ENCODE measurements around the gene ATP10D.

The ATP10D gene

DNA sequence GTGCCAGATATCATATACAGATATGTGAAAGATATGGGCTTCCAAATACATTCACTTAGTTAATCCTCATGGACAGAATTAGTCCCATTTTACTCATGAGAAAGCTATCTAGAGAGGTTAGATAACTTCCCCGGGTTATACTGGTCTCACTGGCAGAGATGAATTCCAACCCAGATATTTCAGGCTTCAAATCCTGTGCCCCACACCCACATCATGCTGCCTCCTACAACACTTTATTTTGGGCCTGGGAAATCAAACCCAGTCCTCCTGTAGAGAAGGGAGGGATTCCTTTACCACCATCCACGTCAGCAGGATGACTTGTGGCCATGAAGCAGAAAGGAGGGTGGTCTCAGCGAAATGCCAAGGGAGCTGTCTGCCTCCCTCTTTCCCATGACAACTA is 113.8 kb downstream of the ATP10D start:
- DNase-seq, result no peak

DNA sequence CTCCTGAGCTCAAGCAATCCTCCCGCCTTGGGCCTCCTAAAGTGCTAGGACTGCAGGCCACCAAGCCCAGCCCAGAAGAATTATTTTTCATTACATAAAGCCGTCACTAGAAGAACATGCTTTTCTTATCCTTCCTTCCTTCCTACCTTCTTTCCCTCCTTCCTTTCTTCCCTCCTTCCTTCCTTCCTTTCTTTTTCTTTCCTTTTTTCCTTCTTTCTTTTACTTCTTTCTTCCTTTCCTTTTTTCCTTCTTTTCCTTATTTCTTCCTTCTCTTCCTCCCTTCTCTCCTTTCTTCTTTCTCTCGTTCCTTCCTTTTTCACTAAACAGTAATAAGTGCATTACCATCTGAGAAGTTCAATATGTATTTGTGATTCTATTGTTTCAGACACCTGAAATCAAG is 121.4 kb downstream of the ATP10D start:
- DNase-seq, result no peak

DNA sequence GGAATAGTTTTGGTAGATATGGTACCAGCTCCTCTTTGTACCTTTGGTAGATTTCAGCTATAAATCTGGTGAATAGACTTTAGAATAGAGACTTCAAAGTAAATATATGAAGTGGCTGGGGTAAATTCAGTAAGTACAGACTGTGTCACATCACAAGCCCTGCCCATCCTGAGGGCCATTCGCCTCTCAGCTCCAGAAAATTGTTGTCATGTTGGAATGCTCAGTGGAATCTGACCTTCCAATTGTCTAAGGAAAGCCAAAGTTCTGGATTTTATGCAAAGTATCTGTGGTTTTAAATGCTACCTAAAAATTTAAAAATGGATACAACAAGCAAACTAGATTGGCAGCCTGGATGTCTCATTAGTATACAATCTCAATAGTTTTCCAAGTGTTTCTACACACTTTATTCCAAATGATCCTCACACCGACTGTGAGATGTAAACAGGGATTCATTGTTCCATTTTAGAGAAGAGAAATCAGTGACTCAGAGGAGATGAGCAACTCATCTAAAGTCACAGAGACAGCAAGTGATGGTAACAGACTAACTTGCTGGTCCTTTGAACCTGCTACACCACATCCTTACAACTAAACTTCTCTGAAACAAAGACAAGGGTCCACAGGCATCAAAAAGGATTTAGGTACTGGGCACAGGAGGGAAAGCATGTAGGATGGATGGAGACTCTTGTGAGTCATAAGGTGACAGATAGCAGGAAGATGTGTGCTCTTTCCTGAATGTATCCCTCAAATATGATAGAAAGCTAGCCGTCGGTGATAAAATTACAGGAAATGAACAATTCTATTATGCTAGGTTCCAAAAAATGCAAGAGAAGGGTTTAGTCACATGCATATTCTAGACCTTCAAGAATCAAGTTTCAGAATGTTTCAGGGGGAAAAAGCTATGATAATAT is 127.3 kb downstream of the ATP10D start:
- no peak for DNase-seq

DNA sequence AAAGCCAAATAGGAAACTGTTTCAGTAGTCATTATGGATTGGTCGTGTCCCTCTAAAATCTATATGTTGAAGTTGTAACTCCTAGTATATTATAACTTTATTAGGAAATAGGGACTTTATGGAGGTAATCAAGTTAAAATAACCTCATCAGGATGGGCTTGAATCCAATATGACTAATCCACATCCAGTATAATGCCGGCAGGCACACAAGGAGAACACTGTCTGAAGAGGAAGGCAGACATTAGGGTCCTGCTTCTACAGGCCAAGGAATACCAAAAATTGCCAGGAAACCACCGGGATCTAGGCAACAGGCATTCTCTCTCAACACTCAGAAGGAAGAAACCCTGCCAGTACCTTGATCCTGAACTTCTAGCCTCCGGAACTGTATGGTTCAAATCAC is 130.3 kb downstream of the ATP10D start:
- DNase-seq, result no peak

DNA sequence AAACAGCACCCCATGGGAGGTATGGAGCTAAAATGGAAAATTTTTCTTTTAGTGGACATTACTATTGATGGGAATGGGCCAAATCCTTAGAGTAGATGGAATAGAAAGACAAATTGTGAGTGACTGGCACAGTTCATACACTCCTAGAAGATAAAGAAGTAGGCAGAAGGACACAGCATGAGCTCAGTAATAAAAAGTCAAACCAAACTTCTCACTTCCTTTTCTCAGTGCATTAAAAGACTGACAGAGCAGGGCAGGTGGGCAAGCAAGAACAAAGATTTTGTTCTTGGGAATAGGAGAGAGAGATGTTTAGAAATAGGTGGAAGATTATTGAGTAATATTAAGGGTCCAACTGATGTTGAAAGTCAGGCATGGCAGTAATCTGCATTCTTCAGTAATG is 132.5 kb downstream of the ATP10D start:
- no peak for DNase-seq

DNA sequence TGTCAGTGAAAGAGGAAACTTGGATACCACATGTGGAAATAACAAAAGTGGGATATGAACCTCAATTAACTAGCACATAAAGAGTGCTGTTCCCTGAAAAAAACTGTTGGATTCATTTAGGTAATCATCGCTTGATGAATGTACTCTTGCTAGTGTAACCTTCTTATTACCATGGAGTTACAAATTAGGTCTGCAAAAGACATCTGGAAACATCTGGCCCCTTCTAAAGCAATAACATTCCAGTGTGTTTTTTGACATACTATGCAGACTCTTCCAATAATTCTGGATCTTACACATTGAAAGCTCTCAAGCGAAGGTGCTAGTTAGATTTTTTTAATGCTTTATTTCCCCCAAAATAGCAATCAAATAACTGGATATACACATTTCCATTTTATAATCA is 134.6 kb downstream of the ATP10D start:
- DNase-seq, result no peak

DNA sequence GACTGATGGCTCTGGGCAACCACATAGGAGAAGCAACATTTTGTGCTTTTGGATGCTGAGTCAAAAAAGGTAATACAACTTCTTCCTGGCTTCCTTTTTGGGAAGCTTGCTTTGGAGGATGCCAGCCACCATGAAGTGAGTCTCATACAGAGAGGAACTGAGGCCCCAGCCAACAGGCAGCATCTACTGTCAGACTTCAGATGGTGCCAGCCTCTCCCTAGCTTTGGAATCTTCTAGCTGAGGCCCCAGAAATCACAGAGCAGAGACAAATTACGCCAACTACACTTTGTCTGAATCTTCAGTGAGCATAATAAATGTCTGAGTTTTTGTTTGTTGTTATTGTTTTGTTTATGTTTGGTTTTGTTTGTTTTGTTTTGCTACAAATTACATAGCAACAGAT is 136.1 kb downstream of the ATP10D start:
- no peak for DNase-seq

DNA sequence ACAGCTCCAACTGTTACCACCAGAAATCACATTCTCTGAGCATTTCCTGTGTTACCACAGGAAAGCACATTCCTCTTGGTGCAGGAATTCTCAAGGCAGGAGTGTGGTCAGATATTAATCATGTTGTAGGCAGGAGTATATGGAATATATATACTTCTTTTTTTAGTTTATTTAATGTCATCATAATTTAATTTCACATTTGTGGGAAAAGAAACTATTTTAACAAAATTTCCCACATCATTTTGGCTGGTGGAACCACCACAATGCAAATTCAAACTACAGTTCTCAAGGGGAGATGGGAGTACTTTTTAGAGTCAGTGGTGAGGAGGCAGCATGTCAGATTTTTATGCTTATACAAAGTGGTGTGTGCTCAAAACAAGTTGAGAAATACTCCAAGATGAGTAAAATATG is 139.0 kb downstream of the ATP10D start:
- no peak for DNase-seq

DNA sequence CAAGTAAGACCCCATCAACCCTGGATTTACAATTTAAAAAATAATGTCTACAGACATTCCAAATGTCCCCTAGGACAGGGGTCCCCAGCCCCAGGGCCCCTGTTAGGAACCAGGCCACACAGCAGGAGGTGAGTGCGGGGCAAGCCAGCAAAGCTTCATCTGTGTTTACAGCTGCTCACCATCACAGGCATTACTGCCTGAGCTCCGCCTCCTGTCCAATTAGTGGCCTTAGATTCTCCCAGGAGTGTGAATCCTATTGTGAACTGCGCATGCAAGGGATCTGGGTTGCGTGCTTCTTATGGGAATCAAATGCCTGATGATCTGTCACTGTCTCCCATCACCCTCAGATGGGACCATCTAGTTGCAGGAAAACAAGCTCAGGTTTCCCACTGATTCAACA is 146.1 kb downstream of the ATP10D start:
- no peak for DNase-seq

DNA sequence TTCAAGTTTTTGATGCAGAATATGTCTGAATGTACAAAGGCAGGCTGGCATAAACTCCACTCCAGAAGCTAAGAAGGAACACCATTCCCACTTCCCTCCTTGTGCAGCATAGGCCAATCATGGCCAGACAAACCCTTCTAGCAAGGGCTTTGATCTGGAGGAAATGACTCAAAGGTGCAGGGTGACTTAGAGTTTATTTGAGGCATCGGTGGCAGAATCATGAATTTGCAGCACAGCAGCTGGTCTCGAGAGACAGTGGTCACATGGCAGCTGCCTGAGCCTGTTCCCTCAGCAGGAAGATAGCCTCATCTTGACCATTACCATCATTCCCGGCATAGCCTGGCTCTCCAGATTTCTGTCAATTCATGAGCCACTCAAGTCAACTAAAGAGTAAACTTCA is 154.5 kb downstream of the ATP10D start:
- no peak for DNase-seq

DNA sequence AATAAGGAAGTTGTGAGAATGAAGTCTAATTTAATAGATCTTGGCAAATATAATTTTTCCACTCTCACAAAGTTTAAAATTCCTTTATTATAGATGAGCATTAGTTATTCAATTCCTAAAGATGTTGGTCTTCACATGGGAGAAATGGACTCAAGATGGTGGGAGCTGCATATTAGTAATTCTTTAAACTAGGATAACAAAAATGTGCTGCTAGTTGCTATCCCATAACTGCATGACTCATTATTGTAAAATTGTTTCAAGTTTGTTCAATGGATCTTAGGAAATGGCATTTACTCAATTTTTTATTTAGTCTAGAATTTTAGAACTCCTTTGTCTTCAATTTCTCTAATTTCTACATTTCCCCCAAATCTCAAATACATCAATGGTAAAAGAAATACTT is 155.8 kb downstream of the ATP10D start:
- no peak for DNase-seq

DNA sequence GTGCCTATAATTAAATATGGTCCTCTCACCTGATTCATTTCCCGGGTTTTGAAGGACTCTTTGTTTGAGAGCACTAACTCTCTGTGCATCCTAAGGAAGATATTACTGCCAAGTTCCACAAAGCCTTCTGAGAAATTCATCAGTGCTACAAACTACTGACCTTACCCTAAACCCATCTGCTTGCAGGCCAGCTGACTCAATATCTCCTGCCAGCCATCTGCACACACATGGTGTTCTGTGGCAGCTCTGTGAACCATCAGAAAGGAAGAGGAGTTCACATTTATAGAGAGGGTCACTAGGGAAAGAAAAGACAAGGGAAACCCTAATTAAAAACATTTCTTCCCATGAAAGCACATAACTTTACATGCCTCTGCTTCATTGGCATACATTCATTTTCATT is 156.7 kb downstream of the ATP10D start:
- DNase-seq, result no peak

DNA sequence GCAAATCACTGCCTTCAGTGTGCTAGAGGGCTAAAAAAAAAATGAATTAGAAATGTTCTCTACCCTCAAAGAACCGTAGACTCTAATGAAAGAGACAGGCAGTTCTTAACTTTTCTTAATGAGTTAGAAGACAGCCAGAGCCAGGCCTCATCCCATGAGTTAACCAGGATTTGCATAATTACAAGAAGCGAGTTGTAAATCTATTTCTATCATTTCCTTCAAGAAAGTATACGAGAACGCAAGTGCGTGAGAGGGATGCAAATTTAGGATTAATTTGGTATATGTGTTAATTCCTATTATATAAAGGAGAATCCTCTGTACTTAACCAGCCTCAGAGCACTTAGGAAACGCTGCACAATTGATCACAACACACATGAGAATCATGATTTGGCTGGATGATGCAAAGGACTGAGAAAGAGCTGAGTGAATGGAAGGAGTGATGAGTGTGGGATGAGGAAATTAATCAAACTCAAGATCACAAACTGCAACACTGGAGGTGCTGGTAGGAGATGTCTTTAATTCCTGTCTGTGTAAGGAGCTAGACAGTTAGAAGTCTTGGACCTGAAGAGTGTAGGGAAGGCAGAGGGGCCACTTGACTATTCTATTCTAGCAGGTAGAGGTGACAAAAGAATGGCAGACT is 157.2 kb downstream of the ATP10D start:
- no peak for DNase-seq

All from CD4-positive, alpha-beta T cell treated with Interleukin-4 for 1 hour (primary cell).